GM10266 (cell line): ENCODE results near the gene PTPRN2.
"Not testable (repeated sequence)": the region's sequence is repeated elsewhere in the genome, so short reads cannot be mapped to it uniquely, and the experiment has no call there.

Experiments used
- DNase-seq: peaks from one replicate; pipeline ENCODE4 v3.0.0; 2012; ENCODE audit errors: extremely low spot score
- CTCF ChIP-seq: IDR thresholded peaks from 2 replicates; pipeline ENCODE4 v1.5.1; 2012; ENCODE audit warnings: mild to moderate bottlenecking, low read depth; ENCODE audit not compliant: control insufficient read depth, insufficient read depth; ENCODE audit errors: missing control alignments

Gene PTPRN2

GRCh38 chr7:158257001-158257400, 330.6 kb downstream of the PTPRN2 start:
- no peak for DNase-seq
- no peak for TF ChIP-seq CTCF

- DNase-seq, result no peak
- no peak for TF ChIP-seq CTCF
Measured at GRCh38 chr7:158256091-158256816, 331.4 kb downstream of the PTPRN2 start.

- DNase-seq, result no peak
- TF ChIP-seq CTCF, result no peak
Measured at GRCh38 chr7:158255558-158255957, 332.1 kb downstream of the PTPRN2 start.

GRCh38 chr7:158255156-158255555, 332.5 kb downstream of the PTPRN2 start:
- no peak for TF ChIP-seq CTCF

GRCh38 chr7:158253670-158254045, 334.0 kb downstream of the PTPRN2 start:
- DNase-seq, result not testable (repeated sequence)

More at GRCh38 chr7:158255156-158255555, 332.5 kb downstream of the PTPRN2 start:
- DNase-seq, result no peak

GRCh38 chr7:158252837-158253669, 334.6 kb downstream of the PTPRN2 start:
- no peak for DNase-seq
- no peak for TF ChIP-seq CTCF

GRCh38 chr7:158252081-158252836, 335.4 kb downstream of the PTPRN2 start:
- TF ChIP-seq CTCF, result no peak
- no peak for DNase-seq
